IPS-20b (cell line): ENCODE results near the gene DCDC2B.

Source experiments
- H3K27ac ChIP-seq: one replicate; pipeline ENCODE4 v1.5.1; 2013; ENCODE audit warnings: low read length
- H3K27me3 ChIP-seq: 2 replicates; pipeline ENCODE4 v1.6.1; 2013; ENCODE audit warnings: mild to moderate bottlenecking, low read length, inconsistent platforms; ENCODE audit not compliant: insufficient read depth
- H3K36me3 ChIP-seq: 2 replicates; pipeline ENCODE4 v1.6.1; 2013; ENCODE audit warnings: low read depth, mild to moderate bottlenecking, inconsistent platforms, low read length, moderate library complexity; ENCODE audit not compliant: insufficient read depth
- H3K4me1 ChIP-seq: 2 replicates; pipeline ENCODE4 v1.6.1; 2013; ENCODE audit warnings: mild to moderate bottlenecking, control low read depth, inconsistent platforms, low read length, moderate library complexity; ENCODE audit not compliant: insufficient read depth
- H3K4me3 ChIP-seq: 2 replicates; pipeline ENCODE4 v1.5.1; 2013; ENCODE audit warnings: mild to moderate bottlenecking, low read length, inconsistent platforms
- H3K9ac ChIP-seq: 2 replicates; pipeline ENCODE4 v1.6.1; 2013; ENCODE audit warnings: low read depth, mild to moderate bottlenecking, inconsistent platforms, low read length, moderate library complexity
- H3K9me3 ChIP-seq: 2 replicates; pipeline ENCODE4 v1.6.1; 2013; ENCODE audit warnings: mild to moderate bottlenecking, low read depth, low read length, inconsistent platforms; ENCODE audit not compliant: insufficient read depth

DCDC2B gene

GRCh38 chr1:32215629-32216480, 7.0 kb downstream of the DCDC2B start:
- peaks cover 3% of the 10 kb centered on the region; the same call in 1 of the 2 replicates for H3K4me1 ChIP-seq
- H3K36me3 ChIP-seq = peaks cover 24% of the 10 kb centered on the region
- no peaks in the 10 kb centered on the region for H3K27me3 ChIP-seq
- no peak overlapping the region for H3K4me3 ChIP-seq
- no peak overlapping the region for H3K9ac ChIP-seq
- H3K9me3 ChIP-seq = no peaks in the 10 kb centered on the region
- no peak overlapping the region for H3K27ac ChIP-seq

- H3K4me3 ChIP-seq = no peak overlapping the region
- no peaks in the 10 kb centered on the region for H3K9me3 ChIP-seq
- H3K4me1 ChIP-seq = peaks cover 8% of the 10 kb centered on the region; the same call in 1 of the 2 replicates
- no peaks in the 10 kb centered on the region for H3K27me3 ChIP-seq
- no peak overlapping the region for H3K9ac ChIP-seq
- H3K36me3 ChIP-seq = peaks cover 24% of the 10 kb centered on the region
- H3K27ac ChIP-seq = no peak overlapping the region
Measured at GRCh38 chr1:32216566-32216965, 7.7 kb downstream of the DCDC2B start.

- Histone ChIP-seq H3K27me3 (no peaks in the 10 kb centered on the region), H3K36me3 (peaks cover 30% of the 10 kb centered on the region), H3K9ac (no peak overlapping the region), H3K27ac (no peak overlapping the region), H3K9me3 (no peaks in the 10 kb centered on the region), H3K4me3 (no peak overlapping the region), H3K4me1 (peaks cover 8% of the 10 kb centered on the region; the same call in 1 of the 2 replicates)
Measured at GRCh38 chr1:32219022-32219421, 10.1 kb downstream of the DCDC2B start.

GRCh38 chr1:32220746-32221580, 12.1 kb downstream of the DCDC2B start:
- Histone ChIP-seq H3K4me1 (peaks cover 8% of the 10 kb centered on the region; the same call in 1 of the 2 replicates), H3K9ac (peak overlapping the region; percentile 98), H3K9me3 (no peaks in the 10 kb centered on the region), H3K27me3 (no peaks in the 10 kb centered on the region), H3K36me3 (peaks cover 35% of the 10 kb centered on the region), H3K4me3 (peak overlapping the region; percentile 99), H3K27ac (no peak overlapping the region)

GRCh38 chr1:32221581-32221979, 12.7 kb downstream of the DCDC2B start:
- Histone ChIP-seq H3K4me3 (peak overlapping the region; percentile 99), H3K9me3 (no peaks in the 10 kb centered on the region), H3K9ac (peak overlapping the region; percentile 98), H3K27me3 (no peaks in the 10 kb centered on the region), H3K4me1 (peaks cover 8% of the 10 kb centered on the region; the same call in 1 of the 2 replicates), H3K27ac (no peak overlapping the region), H3K36me3 (peaks cover 37% of the 10 kb centered on the region)

GRCh38 chr1:32221980-32222755, 13.3 kb downstream of the DCDC2B start, which contains the start of the genes EIF3I and TMEM234:
EIF3I (plus strand) TSS chr1:32222407; CDS start chr1:32222442, 35 bp downstream.
TMEM234 (minus strand) TSS chr1:32222353; CDS start chr1:32222322, 31 bp downstream.
- H3K9ac ChIP-seq = peak within 1 kb of the TSS; percentile 98
- H3K27ac ChIP-seq = peak within 1 kb of the TSS; percentile 82

GRCh38 chr1:32223683-32224082, 14.8 kb downstream of the DCDC2B start:
- Histone ChIP-seq H3K9ac (no peak overlapping the region; the same call in 1 of the 2 replicates), H3K4me3 (peak overlapping the region; percentile 33; the same call in 1 of the 2 replicates), H3K27ac (no peak overlapping the region), H3K9me3 (no peaks in the 10 kb centered on the region), H3K4me1 (peaks cover 8% of the 10 kb centered on the region; the same call in 1 of the 2 replicates), H3K27me3 (no peaks in the 10 kb centered on the region), H3K36me3 (peaks cover 49% of the 10 kb centered on the region)

More at GRCh38 chr1:32221980-32222755, 13.3 kb downstream of the DCDC2B start, which contains the start of the genes EIF3I and TMEM234:
- Histone ChIP-seq H3K4me3 (peak within 1 kb of the TSS; percentile 99), H3K9me3 (no peaks in the 10 kb centered on the region), H3K27me3 (no peaks in the 10 kb centered on the region), H3K36me3 (peaks cover 37% of the 10 kb centered on the region), H3K4me1 (peaks cover 8% of the 10 kb centered on the region; the same call in 1 of the 2 replicates)

- Histone ChIP-seq H3K9me3 (no peaks in the 10 kb centered on the region), H3K27me3 (no peaks in the 10 kb centered on the region), H3K4me3 (no peak overlapping the region), H3K4me1 (peaks cover 8% of the 10 kb centered on the region; the same call in 1 of the 2 replicates), H3K27ac (no peak overlapping the region), H3K9ac (no peak overlapping the region), H3K36me3 (peaks cover 54% of the 10 kb centered on the region)
Measured at GRCh38 chr1:32224285-32224684, 15.4 kb downstream of the DCDC2B start.

- Histone ChIP-seq H3K9ac (no peak overlapping the region), H3K9me3 (no peaks in the 10 kb centered on the region), H3K27me3 (no peaks in the 10 kb centered on the region), H3K27ac (no peak overlapping the region), H3K4me3 (no peak overlapping the region), H3K4me1 (no peaks in the 10 kb centered on the region), H3K36me3 (peaks cover 85% of the 10 kb centered on the region)
Measured at GRCh38 chr1:32228771-32229170, 19.9 kb downstream of the DCDC2B start.

- Histone ChIP-seq H3K9ac (no peak overlapping the region), H3K4me1 (no peaks in the 10 kb centered on the region), H3K9me3 (no peaks in the 10 kb centered on the region), H3K4me3 (no peak overlapping the region), H3K27me3 (no peaks in the 10 kb centered on the region), H3K36me3 (peaks cover 79% of the 10 kb centered on the region), H3K27ac (no peak overlapping the region)
Measured at GRCh38 chr1:32231843-32232432, 23.0 kb downstream of the DCDC2B start.
